Coronary artery (tissue), 2 donors: ENCODE results near the gene TMPRSS5.

Experiments
- DNase-seq: peaks from one replicate; pipeline ENCODE4 v3.0.0-alpha.2; 2017; ENCODE audit warnings: low spot score
- H3K27ac ChIP-seq, 2 donors: fragments of 200-600 bp; sonication (generic); one replicate each; pipeline ENCODE4 v1.5.1; 2016 to 2019
- H3K4me3 ChIP-seq: fragments of 200-600 bp; sonication (generic); 2 replicates; pipeline ENCODE4 v1.5.1; 2016; ENCODE audit warnings: mild to moderate bottlenecking, moderate library complexity
- TF ChIP-seq, protein P1 (sequence below): fragments of 200-600 bp; sonication (generic); IDR thresholded peaks from one replicate; pipeline ENCODE4 v1.5.1; 2019; ENCODE audit warnings: antibody characterized with exemption

TMPRSS5 gene

DNA sequence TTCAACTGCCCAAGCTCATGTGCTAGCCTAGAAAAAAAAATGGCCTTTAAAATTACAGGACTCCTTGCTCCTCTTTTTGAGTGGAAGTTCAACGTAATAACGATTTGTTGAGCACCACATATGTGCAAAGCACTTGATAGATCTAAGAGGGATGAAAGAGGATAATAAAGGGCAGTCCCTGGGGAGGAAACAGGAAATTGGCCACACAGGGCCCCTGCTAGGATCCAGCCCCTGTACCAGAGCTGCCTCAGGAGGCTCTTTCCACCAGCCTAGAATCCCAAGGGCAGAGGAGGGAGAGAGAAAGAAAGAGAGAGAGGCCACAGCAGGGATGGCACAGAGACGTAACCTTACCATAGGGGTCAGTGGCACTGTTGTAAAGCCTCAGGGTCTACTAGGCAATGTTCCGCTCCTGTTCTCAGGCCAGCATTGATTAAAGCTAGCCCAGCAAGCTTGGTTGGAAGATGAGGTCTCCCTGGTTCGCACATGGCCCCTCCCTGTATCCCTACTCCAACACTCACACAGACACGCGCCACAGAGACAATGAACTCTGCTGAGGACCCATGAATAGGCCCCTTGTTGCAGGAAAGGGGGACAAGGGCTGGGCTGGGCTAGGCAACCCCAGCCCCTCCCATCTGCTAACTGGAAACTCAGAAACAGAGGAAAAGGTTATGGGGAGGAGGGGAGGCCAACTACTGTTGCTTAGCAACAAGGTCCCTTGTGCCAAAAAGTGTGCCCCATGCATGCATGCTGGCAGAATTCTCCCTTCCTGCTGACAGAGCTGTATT is at the start of gene TMPRSS5:
TMPRSS5 (minus strand) TSS at position 438 of the 785 bp plus-strand sequence; CDS start at position 354, 84 bp downstream.
- no peak within 1 kb of the TSS for H3K27ac ChIP-seq
- TF ChIP-seq, protein P1, sequence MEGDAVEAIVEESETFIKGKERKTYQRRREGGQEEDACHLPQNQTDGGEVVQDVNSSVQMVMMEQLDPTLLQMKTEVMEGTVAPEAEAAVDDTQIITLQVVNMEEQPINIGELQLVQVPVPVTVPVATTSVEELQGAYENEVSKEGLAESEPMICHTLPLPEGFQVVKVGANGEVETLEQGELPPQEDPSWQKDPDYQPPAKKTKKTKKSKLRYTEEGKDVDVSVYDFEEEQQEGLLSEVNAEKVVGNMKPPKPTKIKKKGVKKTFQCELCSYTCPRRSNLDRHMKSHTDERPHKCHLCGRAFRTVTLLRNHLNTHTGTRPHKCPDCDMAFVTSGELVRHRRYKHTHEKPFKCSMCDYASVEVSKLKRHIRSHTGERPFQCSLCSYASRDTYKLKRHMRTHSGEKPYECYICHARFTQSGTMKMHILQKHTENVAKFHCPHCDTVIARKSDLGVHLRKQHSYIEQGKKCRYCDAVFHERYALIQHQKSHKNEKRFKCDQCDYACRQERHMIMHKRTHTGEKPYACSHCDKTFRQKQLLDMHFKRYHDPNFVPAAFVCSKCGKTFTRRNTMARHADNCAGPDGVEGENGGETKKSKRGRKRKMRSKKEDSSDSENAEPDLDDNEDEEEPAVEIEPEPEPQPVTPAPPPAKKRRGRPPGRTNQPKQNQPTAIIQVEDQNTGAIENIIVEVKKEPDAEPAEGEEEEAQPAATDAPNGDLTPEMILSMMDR, result no peak
- H3K4me3 ChIP-seq, result no peak within 1 kb of the TSS
- no peak for DNase-seq

DNA sequence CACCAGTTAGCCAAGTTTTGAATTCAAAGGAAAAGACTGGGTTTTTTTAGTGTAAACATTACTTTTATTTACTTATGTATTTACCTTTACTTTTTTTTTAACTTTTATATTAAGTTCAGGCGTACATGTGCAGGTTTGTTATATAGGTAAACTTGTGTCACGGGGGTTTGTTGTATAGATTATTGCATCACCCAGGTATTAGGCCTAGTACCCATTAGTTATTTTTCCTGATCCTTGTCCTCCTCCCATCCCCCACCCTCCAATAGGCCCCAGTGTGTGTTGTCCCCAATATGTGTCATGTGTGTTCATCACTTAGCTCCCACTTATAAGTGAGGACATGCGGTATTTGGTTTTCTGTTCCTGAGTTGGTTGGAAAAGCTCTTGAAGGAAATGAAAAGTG is 46.8 kb upstream of the TMPRSS5 start:
- Histone ChIP-seq H3K27ac (no peak overlapping the region), H3K4me3 (no peak overlapping the region)
- TF ChIP-seq, protein P1, result no peak
- no peak for DNase-seq

DNA sequence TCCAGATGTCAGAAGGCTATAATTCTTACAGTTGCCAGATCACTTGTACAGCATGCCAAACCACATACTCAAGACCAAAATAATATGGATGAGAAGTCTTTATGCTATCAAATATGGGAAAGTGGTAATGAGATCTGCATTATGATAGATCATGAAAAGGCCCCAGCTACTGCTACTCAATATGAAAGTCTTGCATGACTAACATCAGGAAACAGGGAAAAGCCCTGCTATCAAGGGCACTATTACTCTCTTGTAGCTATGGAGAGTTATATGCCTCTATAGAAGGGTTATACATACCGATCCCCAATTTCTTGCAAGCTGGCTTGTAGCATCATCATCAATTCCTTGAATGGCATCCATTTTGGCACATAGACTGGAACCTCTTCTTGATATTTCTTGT is 30.2 kb upstream of the TMPRSS5 start:
- Histone ChIP-seq H3K27ac (no peak overlapping the region), H3K4me3 (no peak overlapping the region)
- DNase-seq, result no peak
- TF ChIP-seq, protein P1, result no peak

GRCh38 chr11:113732092-113732491 is 26.0 kb upstream of the TMPRSS5 start:
- TF ChIP-seq, protein P1, result no peak
- Histone ChIP-seq H3K4me3 (no peak overlapping the region), H3K27ac (no peak overlapping the region)
- DNase-seq, result no peak

- Histone ChIP-seq H3K4me3 (no peak overlapping the region), H3K27ac (no peak overlapping the region)
- TF ChIP-seq, protein P1, result no peak
- DNase-seq, result no peak
Observed at GRCh38 chr11:113730887-113731726, 25.0 kb upstream of the TMPRSS5 start.

DNA sequence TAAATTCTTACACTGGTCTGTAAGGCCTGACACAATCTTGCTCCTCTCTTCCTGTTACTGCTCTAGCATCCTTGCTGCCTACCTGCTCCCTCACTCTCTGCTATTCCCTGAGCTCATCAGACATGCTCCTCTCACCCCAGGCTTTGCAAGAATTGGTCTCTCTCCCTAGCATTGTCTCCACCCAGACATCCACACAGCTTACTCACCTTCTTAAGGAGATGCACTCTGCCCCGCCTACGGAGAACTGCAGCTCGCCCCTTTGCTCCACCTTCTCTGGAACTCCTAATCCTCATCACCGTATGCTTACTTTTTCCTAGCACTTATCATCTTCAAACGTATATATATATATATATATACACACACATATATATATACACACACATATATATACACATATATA is 23.3 kb upstream of the TMPRSS5 start:
- no peak overlapping the region for H3K27ac ChIP-seq

More for the DNA sequence above, 23.3 kb upstream of the TMPRSS5 start:
- no peak overlapping the region for H3K4me3 ChIP-seq
- no peak for DNase-seq
- TF ChIP-seq, protein P1, result no peak
